HL-60/S4 (cell line): ENCODE measurements around the gene ZNF584.

Source experiments
- in situ Hi-C: fragments of 300-500 bp; cut with MboI; formaldehyde crosslinking; loops from 2 replicates; pipeline ENCODE4 v1.14.3; 2022; ENCODE audit warnings: low sequenced_read_pairs

Gene ZNF584

GRCh38 chr19:58460039-58460438 lies 51.6 kb downstream of the ZNF584 start:
- in situ Hi-C loops: no loop called here

GRCh38 chr19:58466089-58466759 lies 57.8 kb downstream of the ZNF584 start:
- in situ Hi-C loops: no loop called here

GRCh38 chr19:58466760-58467589 lies 58.5 kb downstream of the ZNF584 start, which contains the start of gene ZNF324:
ZNF324 (plus strand) TSS chr19:58467080; CDS start chr19:58469186, 2,106 bp downstream.
- in situ Hi-C loops: no loop called here
